Ovary (tissue), 3 donors: Measurements from ENCODE around the gene NEK1.

Experiments
- CTCF ChIP-seq, 3 donors: fragments of 450-650 bp in 2 of 3; fragments of 200-600 bp in 1 of 3; IDR thresholded peaks; one replicate each; pipeline versions ENCODE4 v1.5.1 to v1.8.0; 2016 to 2022; ENCODE audit warnings: antibody characterized with exemption in 3 of 3, mild to moderate bottlenecking in 1 of 3
- EP300 ChIP-seq: sonication (generic); formaldehyde crosslinking; IDR thresholded peaks from one replicate; pipeline ENCODE4 v1.6.1; 2017; ENCODE audit warnings: antibody characterized with exemption
- POLR2A ChIP-seq: fragments of 450-650 bp; IDR thresholded peaks from one replicate; pipeline ENCODE4 v1.6.1; 2017; ENCODE audit warnings: antibody characterized with exemption, mild to moderate bottlenecking, moderate library complexity
- donor health status: DM: no; HTN: no; CAD: no.

DNA sequence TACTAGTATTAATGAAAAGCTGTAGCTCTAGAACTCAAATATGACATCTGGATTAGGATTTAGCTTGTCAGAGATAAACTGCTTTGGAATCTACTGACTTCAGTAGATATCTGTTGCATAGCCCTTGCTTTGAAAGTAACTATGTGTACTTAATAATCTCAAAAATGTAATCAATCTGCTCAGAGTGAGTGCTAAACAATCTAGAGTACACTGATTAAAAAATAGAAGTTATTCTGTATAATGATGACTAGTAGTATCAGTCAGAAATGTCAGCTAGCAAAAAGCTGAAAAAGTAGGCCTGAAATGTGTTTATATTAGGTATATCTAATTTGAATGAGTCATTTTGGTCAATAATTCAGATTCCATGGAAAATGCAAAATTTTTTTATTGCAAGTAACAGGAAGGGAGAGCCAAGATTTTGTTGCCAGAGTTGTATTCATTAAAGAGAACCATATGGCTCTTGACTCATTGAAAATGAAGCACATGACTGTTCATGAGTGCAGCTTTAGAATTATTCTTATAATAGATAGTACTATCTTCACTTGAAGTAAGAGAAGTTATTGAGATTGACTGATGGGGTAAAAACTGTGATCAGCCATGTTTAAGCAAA lies 28.0 kb upstream of the NEK1 start:
- no peak for TF ChIP-seq EP300
- TF ChIP-seq CTCF (IDR thresholded peaks at IDR 0.05) = no peak
- TF ChIP-seq POLR2A = no peak
